Neural progenitor cell (in vitro differentiated cells): ENCODE data around the gene CUEDC1. TPM values are rescaled to one million over a fixed set of nuclear protein-coding genes. Genes with fewer than 3 reads are reported as not detected.
A peak's percentile ranks its signal among the peaks of the same experiment; 100 is the strongest.

Experiments
- DNase-seq: peaks from one replicate; pipeline ENCODE4 v3.0.0-alpha.2; 2016; ENCODE audit warnings: low spot score
- H2AFZ ChIP-seq: fragments of 200-600 bp; sonication (generic); replicated peaks from 2 replicates; pipeline ENCODE4 v1.6.1; 2016; ENCODE audit warnings: antibody characterized with exemption
- H3F3A ChIP-seq: fragments of 200-600 bp; sonication (generic); 2 replicates; pipeline ENCODE4 v1.6.1; 2016; ENCODE audit warnings: antibody characterized with exemption, low read depth
- H3K27ac ChIP-seq: fragments of 200-600 bp; sonication (generic); 2 replicates; pipeline ENCODE4 v1.5.1; 2016; ENCODE audit warnings: mild to moderate bottlenecking
- H3K27me3 ChIP-seq: fragments of 200-600 bp; sonication (generic); 2 replicates; pipeline ENCODE4 v1.6.1; 2016; ENCODE audit warnings: mild to moderate bottlenecking, moderate library complexity
- H3K36me3 ChIP-seq: fragments of 200-600 bp; sonication (generic); 2 replicates; pipeline ENCODE4 v1.5.1; 2016
- H3K4me1 ChIP-seq: fragments of 200-600 bp; sonication (generic); 2 replicates; pipeline ENCODE4 v1.6.1; 2016; ENCODE audit warnings: mixed run types
- H3K4me2 ChIP-seq: fragments of 200-600 bp; sonication (generic); 2 replicates; pipeline ENCODE4 v1.6.1; 2016
- H3K4me3 ChIP-seq: fragments of 200-600 bp; sonication (generic); 2 replicates; pipeline ENCODE4 v1.5.1; 2016
- H3K79me2 ChIP-seq: fragments of 200-600 bp; sonication (generic); 2 replicates; pipeline ENCODE4 v1.6.1; 2016; ENCODE audit warnings: low read depth
- H3K9ac ChIP-seq: fragments of 200-600 bp; sonication (generic); 2 replicates; pipeline ENCODE4 v1.6.1; 2016
- H3K9me3 ChIP-seq: fragments of 200-600 bp; sonication (generic); 2 replicates; pipeline ENCODE4 v1.5.1; 2016; ENCODE audit warnings: low read depth
- H4K20me1 ChIP-seq: fragments of 200-600 bp; sonication (generic); 2 replicates; pipeline ENCODE4 v1.6.1; 2016; ENCODE audit warnings: low read depth
- H3K27ac Mint-ChIP-seq: 3 replicates; pipeline ENCODE4 v1.8.0; 2021; ENCODE audit warnings: mixed read lengths
- H3K27me3 Mint-ChIP-seq: 2 replicates; pipeline ENCODE4 v1.8.0; 2022; ENCODE audit warnings: low read depth, mild to moderate bottlenecking, inconsistent platforms, moderate library complexity, mixed read lengths; ENCODE audit not compliant: insufficient read depth
- H3K36me3 Mint-ChIP-seq: 3 replicates; pipeline ENCODE4 v1.8.0; 2021; ENCODE audit warnings: mixed read lengths
- H3K4me1 Mint-ChIP-seq: 3 replicates; pipeline ENCODE4 v1.8.0; 2021; ENCODE audit warnings: mixed read lengths
- H3K4me3 Mint-ChIP-seq: 3 replicates; pipeline ENCODE4 v1.8.0; 2021; ENCODE audit warnings: mild to moderate bottlenecking, moderate library complexity, mixed read lengths
- H3K9me3 Mint-ChIP-seq: 3 replicates; pipeline ENCODE4 v1.8.0; 2020; ENCODE audit warnings: mixed read lengths
- EZH2 ChIP-seq: fragments of 200-600 bp; sonication (generic); IDR thresholded peaks from 2 replicates; pipeline ENCODE4 v1.6.1; 2017; ENCODE audit warnings: antibody characterized with exemption, mild to moderate bottlenecking, moderate library complexity
- EZH2phosphoT487 ChIP-seq: fragments of 200-600 bp; sonication (generic); IDR thresholded peaks from 2 replicates; pipeline ENCODE4 v1.6.1; 2017; ENCODE audit warnings: antibody characterized with exemption
- total RNA-seq: library from RNA; depleted of rRNA; stranded (reverse); fragments of >200 nt; gene quantifications from 2 replicates; pipeline ENCODE4 v1.2.3, GENCODE V29; 2015; ENCODE audit warnings: low replicate concordance
- TF ChIP-seq, protein P1 (sequence below): fragments of 200-600 bp; sonication (generic); IDR thresholded peaks from 2 replicates; pipeline ENCODE4 v1.5.1; 2017; ENCODE audit warnings: antibody characterized with exemption, mild to moderate bottlenecking

CUEDC1 gene
- total RNA-seq, 1 donor from 2014 or later = 8.8 TPM

DNA sequence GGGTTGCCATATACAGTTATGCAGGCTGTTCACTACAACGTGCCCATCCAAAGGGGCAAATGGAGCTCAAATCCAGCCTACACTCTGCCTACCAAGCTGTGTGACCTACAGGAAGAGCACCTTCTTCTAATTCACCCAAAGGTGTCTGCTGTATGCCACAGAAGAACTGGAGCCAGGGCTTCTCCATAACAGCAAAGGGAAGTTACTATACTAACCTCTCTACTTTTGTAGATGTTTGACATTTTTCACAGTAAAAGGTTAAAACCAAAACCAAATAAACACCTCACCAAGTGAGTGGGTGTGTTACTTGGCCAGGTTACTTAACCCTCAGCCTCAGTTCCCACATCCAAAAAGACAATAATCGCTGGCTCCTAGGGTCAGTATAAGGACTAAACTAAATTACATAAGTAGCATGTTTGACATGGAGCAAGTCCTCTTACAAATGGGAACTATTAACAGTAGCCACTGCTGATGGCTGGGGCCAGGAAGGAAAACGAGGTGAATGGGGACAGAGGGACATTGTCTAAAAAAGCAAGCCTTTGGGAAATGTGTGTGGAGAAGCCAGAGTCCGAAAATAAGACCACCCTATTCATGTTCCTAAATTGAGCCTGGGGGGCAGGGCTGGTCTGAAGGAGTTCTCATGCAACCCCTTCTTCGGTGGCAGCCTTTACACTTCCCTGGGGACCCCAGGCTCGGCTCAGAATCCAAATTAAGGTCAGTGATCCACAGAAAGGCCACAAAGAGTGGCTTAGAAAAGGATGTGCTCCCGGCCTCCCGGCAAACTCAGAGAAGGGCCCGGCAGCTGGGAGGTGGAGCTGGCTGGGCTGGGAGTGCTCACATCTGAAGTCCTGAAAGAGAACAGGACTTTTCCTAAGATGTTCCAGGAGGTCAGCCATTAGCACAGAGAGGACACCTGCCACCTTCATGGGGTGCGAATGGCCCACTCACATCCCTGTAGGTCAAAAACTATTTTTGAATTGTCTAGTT lies 13.5 kb downstream of the CUEDC1 start:
- peak overlapping the region; percentile 93 for H3K27ac Mint-ChIP-seq
- peak overlapping the region; percentile 33 for H3K4me3 Mint-ChIP-seq
- H3K9me3 ChIP-seq = no peaks in the 10 kb centered on the region
- H3K4me1 Mint-ChIP-seq = peaks cover 80% of the 10 kb centered on the region
- H3K27me3 Mint-ChIP-seq = peaks cover 2% of the 10 kb centered on the region
- H3K36me3 Mint-ChIP-seq = peaks cover 6% of the 10 kb centered on the region
- no peak overlapping the region for H3K27ac ChIP-seq
- no peak overlapping the region for H2AFZ ChIP-seq
- no peak overlapping the region for H3K4me3 ChIP-seq
- peak overlapping the region; percentile 36 for H3K4me2 ChIP-seq
- H4K20me1 ChIP-seq = peaks cover 15% of the 10 kb centered on the region
- no peaks in the 10 kb centered on the region for H3K9me3 Mint-ChIP-seq
- no peaks in the 10 kb centered on the region for H3K36me3 ChIP-seq
- peaks cover 39% of the 10 kb centered on the region for H3K4me1 ChIP-seq
- DNase-seq = no peak
- no peak overlapping the region for H3K9ac ChIP-seq
- no peak for TF ChIP-seq EZH2phosphoT487
- TF ChIP-seq EZH2 = no peak
- TF ChIP-seq, protein P1, sequence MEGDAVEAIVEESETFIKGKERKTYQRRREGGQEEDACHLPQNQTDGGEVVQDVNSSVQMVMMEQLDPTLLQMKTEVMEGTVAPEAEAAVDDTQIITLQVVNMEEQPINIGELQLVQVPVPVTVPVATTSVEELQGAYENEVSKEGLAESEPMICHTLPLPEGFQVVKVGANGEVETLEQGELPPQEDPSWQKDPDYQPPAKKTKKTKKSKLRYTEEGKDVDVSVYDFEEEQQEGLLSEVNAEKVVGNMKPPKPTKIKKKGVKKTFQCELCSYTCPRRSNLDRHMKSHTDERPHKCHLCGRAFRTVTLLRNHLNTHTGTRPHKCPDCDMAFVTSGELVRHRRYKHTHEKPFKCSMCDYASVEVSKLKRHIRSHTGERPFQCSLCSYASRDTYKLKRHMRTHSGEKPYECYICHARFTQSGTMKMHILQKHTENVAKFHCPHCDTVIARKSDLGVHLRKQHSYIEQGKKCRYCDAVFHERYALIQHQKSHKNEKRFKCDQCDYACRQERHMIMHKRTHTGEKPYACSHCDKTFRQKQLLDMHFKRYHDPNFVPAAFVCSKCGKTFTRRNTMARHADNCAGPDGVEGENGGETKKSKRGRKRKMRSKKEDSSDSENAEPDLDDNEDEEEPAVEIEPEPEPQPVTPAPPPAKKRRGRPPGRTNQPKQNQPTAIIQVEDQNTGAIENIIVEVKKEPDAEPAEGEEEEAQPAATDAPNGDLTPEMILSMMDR = no peak
- peaks cover 3% of the 10 kb centered on the region for H3K79me2 ChIP-seq
- no peaks in the 10 kb centered on the region for H3K27me3 ChIP-seq
- peaks cover 18% of the 10 kb centered on the region for H3F3A ChIP-seq

DNA sequence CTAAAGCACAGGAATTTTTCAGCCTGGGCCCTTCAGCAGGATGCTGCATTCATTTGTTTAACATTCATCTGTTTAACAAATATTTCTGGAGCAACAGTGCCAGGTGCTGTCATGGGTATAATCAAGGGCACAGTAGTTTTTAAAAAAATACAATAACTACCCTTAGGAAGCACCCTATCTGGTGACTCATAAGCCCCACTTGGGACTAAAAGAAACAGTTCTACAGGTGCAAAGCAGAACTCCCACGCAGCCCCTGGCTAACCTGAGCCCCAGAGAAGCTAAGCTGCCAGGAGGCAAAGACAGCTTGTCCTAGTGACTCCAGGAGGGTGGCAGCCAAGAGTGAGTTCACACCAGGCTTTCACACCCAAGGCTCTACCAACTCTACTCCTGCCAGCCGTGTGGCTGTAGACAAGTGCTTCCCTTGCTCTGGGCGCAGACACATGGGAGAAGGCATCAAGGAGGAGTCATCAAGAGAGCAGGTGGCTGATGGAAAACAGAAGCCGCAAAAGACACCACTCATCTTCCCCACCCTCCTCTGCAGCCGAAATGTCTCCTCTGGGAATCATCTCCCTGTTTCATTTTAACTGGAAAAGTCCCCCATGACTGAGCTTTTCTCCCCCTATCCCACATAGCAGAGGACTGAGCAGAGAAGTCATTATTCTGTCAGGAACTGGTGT lies 14.4 kb downstream of the CUEDC1 start:
- no peak overlapping the region for H2AFZ ChIP-seq
- H3K27ac Mint-ChIP-seq = peak overlapping the region; percentile 93
- H3F3A ChIP-seq = peaks cover 27% of the 10 kb centered on the region
- H3K4me3 Mint-ChIP-seq = peak overlapping the region; percentile 33
- H3K4me1 ChIP-seq = peaks cover 39% of the 10 kb centered on the region
- no peaks in the 10 kb centered on the region for H3K27me3 ChIP-seq
- no peaks in the 10 kb centered on the region for H3K9me3 ChIP-seq
- no peak overlapping the region for H3K27ac ChIP-seq
- H3K9me3 Mint-ChIP-seq = no peaks in the 10 kb centered on the region
- H4K20me1 ChIP-seq = peaks cover 24% of the 10 kb centered on the region
- no peak for TF ChIP-seq EZH2
- TF ChIP-seq, protein P1 = no peak
- TF ChIP-seq EZH2phosphoT487 = no peak
- H3K4me3 ChIP-seq = no peak overlapping the region
- H3K9ac ChIP-seq = no peak overlapping the region
- peaks cover 80% of the 10 kb centered on the region for H3K4me1 Mint-ChIP-seq
- no peaks in the 10 kb centered on the region for H3K36me3 ChIP-seq
- H3K36me3 Mint-ChIP-seq = peaks cover 6% of the 10 kb centered on the region
- no peak for DNase-seq
- H3K79me2 ChIP-seq = peaks cover 3% of the 10 kb centered on the region
- H3K27me3 Mint-ChIP-seq = peaks cover 2% of the 10 kb centered on the region
- H3K4me2 ChIP-seq = no peak overlapping the region

DNA sequence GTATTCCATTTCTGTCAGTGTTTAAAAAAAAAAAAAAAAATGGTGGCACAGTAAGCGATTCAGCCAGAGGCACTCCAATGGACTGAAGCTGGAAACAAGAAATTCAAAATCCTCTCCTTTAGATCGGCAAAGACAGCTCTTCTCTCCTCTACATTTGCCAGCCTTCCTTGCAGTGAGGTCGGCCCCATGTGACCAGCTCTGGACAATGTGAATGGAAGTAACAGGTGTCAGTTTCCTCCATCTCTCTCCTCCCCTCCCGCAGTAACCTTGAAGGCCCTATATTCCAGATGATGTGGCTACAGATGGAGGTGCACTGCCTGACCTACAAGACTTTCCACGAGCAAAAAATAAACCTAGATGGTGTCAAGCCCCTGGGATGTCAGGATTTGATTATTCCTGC lies 15.0 kb downstream of the CUEDC1 start:
- H2AFZ ChIP-seq = no peak overlapping the region
- peaks cover 40% of the 10 kb centered on the region for H3K4me1 ChIP-seq
- TF ChIP-seq EZH2phosphoT487 (no peak), EZH2 (no peak)
- TF ChIP-seq, protein P1 = no peak
- Mint-ChIP-seq H3K4me1 (peaks cover 82% of the 10 kb centered on the region), H3K36me3 (peaks cover 6% of the 10 kb centered on the region), H3K27ac (peak overlapping the region; percentile 90), H3K27me3 (peaks cover 2% of the 10 kb centered on the region), H3K4me3 (peak overlapping the region; percentile 29), H3K9me3 (no peaks in the 10 kb centered on the region)
- no peaks in the 10 kb centered on the region for H3K27me3 ChIP-seq
- no peak overlapping the region for H3K27ac ChIP-seq
- H3F3A ChIP-seq = peaks cover 32% of the 10 kb centered on the region
- H4K20me1 ChIP-seq = peaks cover 24% of the 10 kb centered on the region
- no peaks in the 10 kb centered on the region for H3K36me3 ChIP-seq
- no peak overlapping the region for H3K4me3 ChIP-seq
- no peak for DNase-seq
- H3K79me2 ChIP-seq = peaks cover 3% of the 10 kb centered on the region
- H3K9me3 ChIP-seq = no peaks in the 10 kb centered on the region
- no peak overlapping the region for H3K4me2 ChIP-seq
- no peak overlapping the region for H3K9ac ChIP-seq
